Heart right ventricle (tissue), 16 donors: ENCODE measurements around the gene AKAP5. TPM values are rescaled to one million over a fixed set of nuclear protein-coding genes. Genes with fewer than 3 reads are reported as not detected.
"Not testable (repeated sequence)": the region's sequence is repeated elsewhere in the genome, so short reads cannot be mapped to it uniquely, and the experiment has no call there.

Source experiments
- ATAC-seq, 8 donors: fragments of 200-7000 bp; cut with Tn5 transposase; one replicate each; pipeline ENCODE4 v1.9.1; 2020; ENCODE audit warnings: mild to moderate bottlenecking in 8 of 8, moderate library complexity in 8 of 8, moderate number of reproducible peaks in 1 of 8
- DNase-seq, 2 donors: peaks; one replicate each; pipeline ENCODE4 v3.0.0-alpha.2; 2020
- H3K27ac ChIP-seq, 10 donors: fragments of 200-600 bp; sonication (generic) in 2 of 10; one replicate each; pipeline versions ENCODE4 v1.5.0 to v1.8.0; 2020 to 2022; ENCODE audit warnings: mild to moderate bottlenecking in 3 of 10
- H3K27me3 ChIP-seq, 7 donors: fragments of 200-600 bp; one replicate each; pipeline ENCODE4 v1.8.0; 2021 to 2022; ENCODE audit warnings: mild to moderate bottlenecking in 2 of 7
- H3K36me3 ChIP-seq, 9 donors: fragments of 200-600 bp; sonication (generic) in 1 of 9; one replicate each; pipeline versions ENCODE4 v1.5.0 to v1.8.0; 2020 to 2022; ENCODE audit warnings: mild to moderate bottlenecking in 2 of 9
- H3K4me1 ChIP-seq, 9 donors: fragments of 200-600 bp; sonication (generic) in 1 of 9; one replicate each; pipeline versions ENCODE4 v1.5.0 to v1.8.0; 2020 to 2022; ENCODE audit warnings: mild to moderate bottlenecking in 4 of 9
- H3K4me3 ChIP-seq, 10 donors: fragments of 200-600 bp; sonication (generic) in 2 of 10; one replicate each; pipeline versions ENCODE4 v1.5.0 to v1.8.0; 2020 to 2022; ENCODE audit warnings: mild to moderate bottlenecking in 7 of 10, moderate library complexity in 2 of 10
- H3K9me3 ChIP-seq, 11 donors: fragments of 200-600 bp in 10 of 11; sonication (generic) in 2 of 11; one replicate each; pipeline versions ENCODE4 v1.5.0 to v1.8.0; 2013 to 2022; ENCODE audit warnings: mild to moderate bottlenecking in 2 of 11, control low read depth in 1 of 11, moderate library complexity in 1 of 11
- CTCF ChIP-seq, 9 donors: fragments of 200-600 bp; sonication (generic) in 2 of 9; IDR thresholded peaks; one replicate each; pipeline versions ENCODE4 v1.5.0 to v1.8.0; 2021 to 2022; ENCODE audit warnings: antibody characterized with exemption in 9 of 9, mild to moderate bottlenecking in 5 of 9, moderate library complexity in 1 of 9
- WGBS, 2 donors: extraction: QIAGEN DNeasy Blood & Tissue Kit; methylation state at CpG; one replicate each; pipeline ENCODE4 v1.1.7; 2013; ENCODE audit warnings: inconsistent platforms in 1 of 2; 5-methylcytosine and 5-hydroxymethylcytosine counted together
- intact Hi-C, 10 donors: fragments of 100-400 bp; cut with DNase I; formaldehyde crosslinking; loops; one replicate each; pipeline versions ENCODE4 v1.11.1 to v1.14.2; 2022
- polyA plus RNA-seq, 2 donors: library from polyadenylated mRNA; stranded (reverse); fragments of 200-250 nt; gene quantifications; one replicate each; pipeline ENCODE4 v1.2.3, GENCODE V29; 2013
- total RNA-seq, 10 donors: library from RNA; stranded (reverse); fragmentation: NEBNext Ultra II Directional in 3 of 10; extraction: Animal tissue kit (Norgen Biotek cat#: 25700) in 3 of 10; gene quantifications; one replicate each; pipeline versions ENCODE4 v1.2.1 to v1.2.4, GENCODE V29; 2021 to 2023
- donor health status: Arrhythmogenic right ventricular cardiomyopathy.
- donor health status: ischemic (EF 13 %, LVEDD 7.1; RV severe dilation, severe dysfunction).
- donor health status: healthy with polysubstance abuse.
- donor health status: DM: no; HTN: yes; CAD: no.
- donor health status: DM: no; HTN: no; CAD: no.
- donor health status: ischemic (EF 25% LVEDD 6.9; RV normal size, moderate dysfunction).
- donor health status: ischemic (EF 25% LVEDD 5.7; RV mildly dilated, moderate dysfunction).
- donor health status: healthy.
- donor health status: DM: yes; HTN: yes; CAD: no.
- donor health status: Ischemic cardiomyopathy.
- donor health status: ischemic (EF 35%, LVEDD 5.7; RV mildly dilated, moderate dysfunction).
- donor health status: nonischemic (EF 11% LVEDD 7.7; RV severe dilation, severe dysfunction).
- donor health status: DM: yes; HTN: yes; CAD: no.
- donor health status: PGD.
- donor health status: ischemic (EF 29% LVEDD 5.4; RV normal size, mild dysfunction).
- donor health status: nonischemic (EF 23%, LVEDD 6.1; RV moderate dilation, normal function).

The AKAP5 gene
- total and polyA plus RNA-seq, 12 donors: 0.07 to 0.51 (median 0.17) TPM

DNA sequence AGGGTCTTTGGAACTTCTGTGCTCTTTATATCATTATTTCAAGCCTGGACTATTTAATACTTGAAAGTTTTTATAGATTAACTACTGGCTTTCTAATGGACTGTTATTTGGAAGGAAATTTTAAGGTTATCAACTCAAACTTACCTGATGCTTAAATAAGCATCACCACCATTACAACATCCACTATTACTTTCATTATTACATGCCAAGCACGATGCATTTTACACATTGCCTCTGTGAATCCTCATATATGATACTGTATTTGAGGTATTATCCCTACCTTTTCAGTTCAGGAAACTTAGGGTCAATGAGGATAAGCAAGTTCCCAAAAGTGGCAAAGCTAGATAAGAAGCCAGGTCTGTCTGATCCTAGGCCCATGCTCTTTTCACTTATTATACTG lies 51.7 kb downstream of the AKAP5 start:
- no peak for TF ChIP-seq CTCF (IDR thresholded peaks at IDR 0.05)
- Histone ChIP-seq H3K9me3 (no peaks in the 10 kb centered on the region), H3K4me1 (peaks cover 2 to 68% (median 32%) of the 10 kb centered on the region in 9 donors), H3K4me3 (no peak overlapping the region), H3K27ac (no peak overlapping the region), H3K27me3 (no peaks in the 10 kb centered on the region), H3K36me3 (peaks cover 0 to 11% (median 0%) of the 10 kb centered on the region in 9 donors)
- DNase-seq: no peak
- no peak for ATAC-seq
- WGBS, 2 donors: 81 to 83% methylated on average over 1 of the region's 1 CpG
- intact Hi-C loops: loop anchor here in 2 of 10 donors (10.0 kb wide), 1 partner anchor 118 kb away; no protein-coding TSS in a partner anchor

GRCh38 chr14:64517667-64518066 lies 52.4 kb downstream of the AKAP5 start:
- not testable (repeated sequence) for H3K9me3 ChIP-seq, ATAC-seq, H3K27me3 ChIP-seq, H3K4me3 ChIP-seq, H3K27ac ChIP-seq, DNase-seq
- H3K36me3 ChIP-seq: peaks cover 0 to 18% (median 0%) of the 10 kb centered on the region in 9 donors
- 88 to 89% methylated on average over 6 of the region's 6 CpGs for WGBS, 2 donors
- H3K4me1 ChIP-seq: peaks cover 0 to 63% (median 25%) of the 10 kb centered on the region in 9 donors
- intact Hi-C loops: loop anchor here in 2 of 10 donors (10.0 kb wide), 1 partner anchor 117 kb away; no protein-coding TSS in a partner anchor

DNA sequence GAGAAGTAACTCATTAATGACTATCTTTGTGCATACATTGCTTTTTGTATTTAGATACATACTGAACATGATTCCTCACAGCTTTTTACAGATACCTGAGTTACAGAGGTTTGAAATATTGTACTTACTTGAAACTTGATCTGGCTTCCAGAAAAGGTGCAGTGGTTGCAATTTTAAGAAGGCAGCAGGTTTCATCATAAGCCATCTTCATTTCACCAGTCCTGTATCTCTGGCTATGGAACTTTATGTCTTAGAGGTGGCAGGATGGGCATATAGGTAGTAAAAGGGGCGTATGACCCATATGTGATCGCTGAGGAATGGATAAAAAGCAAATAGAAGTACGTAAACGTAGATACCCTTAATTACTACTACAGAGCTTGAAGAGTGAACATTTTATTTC lies 52.9 kb downstream of the AKAP5 start:
- TF ChIP-seq CTCF (IDR thresholded peaks at IDR 0.05): no peak
- 80 to 89% methylated on average over 4 of the region's 4 CpGs for WGBS, 2 donors
- no peak overlapping the region for H3K4me3 ChIP-seq
- peaks cover 0 to 58% (median 19%) of the 10 kb centered on the region in 9 donors for H3K4me1 ChIP-seq
- DNase-seq: no peak
- no peak overlapping the region for H3K27ac ChIP-seq
- H3K27me3 ChIP-seq: no peaks in the 10 kb centered on the region
- H3K36me3 ChIP-seq: peaks cover 0 to 24% (median 0%) of the 10 kb centered on the region in 9 donors
- intact Hi-C loops: loop anchor here in 2 of 10 donors (10.0 kb wide), 1 partner anchor 117 kb away; no protein-coding TSS in a partner anchor
- ATAC-seq: no peak
- no peaks in the 10 kb centered on the region for H3K9me3 ChIP-seq

DNA sequence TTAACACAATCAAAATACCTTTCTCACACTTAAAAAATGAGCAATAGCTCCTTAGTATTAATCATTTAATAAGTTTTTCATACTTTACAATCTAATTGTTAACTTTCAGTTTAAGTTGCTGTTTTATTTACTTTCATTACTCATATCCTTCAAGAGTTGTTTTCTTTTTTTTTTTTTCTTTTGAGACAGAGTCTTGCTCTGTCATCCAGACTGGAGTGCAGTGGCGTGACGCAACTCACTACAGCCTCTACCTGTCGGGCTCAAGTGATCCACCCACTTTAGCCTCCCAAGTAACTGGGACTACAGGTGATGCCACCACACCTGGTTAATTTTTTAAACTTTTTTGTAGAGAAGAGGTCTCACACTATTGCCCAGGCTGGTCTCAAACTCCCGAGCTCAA lies 55.4 kb downstream of the AKAP5 start:
- no peak overlapping the region for H3K27ac ChIP-seq

More for the DNA sequence above, 55.4 kb downstream of the AKAP5 start:
- H3K36me3 ChIP-seq: peaks cover 0 to 47% (median 0%) of the 10 kb centered on the region in 9 donors
- no peak for TF ChIP-seq CTCF (IDR thresholded peaks at IDR 0.05)
- no peak overlapping the region for H3K4me3 ChIP-seq
- H3K4me1 ChIP-seq: peaks cover 0 to 41% (median 15%) of the 10 kb centered on the region in 9 donors
- no peaks in the 10 kb centered on the region for H3K27me3 ChIP-seq
- no peaks in the 10 kb centered on the region for H3K9me3 ChIP-seq
- DNase-seq (no peak), ATAC-seq (no peak)
- intact Hi-C loops: no loop called here
- 96 to 98% methylated on average over 4 of the region's 4 CpGs for WGBS, 2 donors
